HG03196 (cell line): ENCODE data around the gene RIOX2.

Experiments used
- ATAC-seq: cut with Tn5 transposase; IDR thresholded peaks from one replicate; pipeline ENCODE4 v1.9.1; 2021; ENCODE audit not compliant: unreplicated experiment

RIOX2 gene

DNA sequence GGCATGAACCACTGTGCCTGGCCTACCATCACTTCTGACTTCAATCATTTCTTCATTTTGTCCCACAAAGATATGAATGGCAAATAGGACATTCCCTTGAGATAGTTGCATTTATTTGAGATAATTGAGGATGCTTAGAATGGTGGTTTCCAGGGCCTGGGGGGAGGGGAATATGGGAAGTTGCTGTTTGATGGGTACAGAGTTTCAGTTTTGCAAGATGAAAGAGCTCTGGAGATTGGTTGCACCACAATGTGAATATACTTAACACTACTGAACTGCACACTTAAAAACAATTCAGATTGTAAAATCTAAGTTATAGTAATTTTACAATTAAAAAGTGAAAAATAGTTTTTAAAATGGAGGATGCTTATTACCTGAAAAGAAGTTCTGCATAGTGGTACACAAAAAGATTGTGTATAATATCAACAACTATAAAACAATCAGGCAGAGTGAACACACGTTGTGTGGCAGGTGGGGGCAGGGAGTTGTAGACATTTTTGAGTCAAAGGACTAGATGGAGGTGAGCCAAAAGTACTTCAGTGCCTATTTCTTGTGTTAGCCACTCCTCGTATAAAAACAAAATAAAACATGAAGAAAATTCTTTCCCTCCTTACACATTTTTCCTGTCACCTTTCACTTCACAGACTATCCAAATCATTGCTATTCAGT, 18.5 kb upstream of the RIOX2 start:
- no peak for ATAC-seq

DNA sequence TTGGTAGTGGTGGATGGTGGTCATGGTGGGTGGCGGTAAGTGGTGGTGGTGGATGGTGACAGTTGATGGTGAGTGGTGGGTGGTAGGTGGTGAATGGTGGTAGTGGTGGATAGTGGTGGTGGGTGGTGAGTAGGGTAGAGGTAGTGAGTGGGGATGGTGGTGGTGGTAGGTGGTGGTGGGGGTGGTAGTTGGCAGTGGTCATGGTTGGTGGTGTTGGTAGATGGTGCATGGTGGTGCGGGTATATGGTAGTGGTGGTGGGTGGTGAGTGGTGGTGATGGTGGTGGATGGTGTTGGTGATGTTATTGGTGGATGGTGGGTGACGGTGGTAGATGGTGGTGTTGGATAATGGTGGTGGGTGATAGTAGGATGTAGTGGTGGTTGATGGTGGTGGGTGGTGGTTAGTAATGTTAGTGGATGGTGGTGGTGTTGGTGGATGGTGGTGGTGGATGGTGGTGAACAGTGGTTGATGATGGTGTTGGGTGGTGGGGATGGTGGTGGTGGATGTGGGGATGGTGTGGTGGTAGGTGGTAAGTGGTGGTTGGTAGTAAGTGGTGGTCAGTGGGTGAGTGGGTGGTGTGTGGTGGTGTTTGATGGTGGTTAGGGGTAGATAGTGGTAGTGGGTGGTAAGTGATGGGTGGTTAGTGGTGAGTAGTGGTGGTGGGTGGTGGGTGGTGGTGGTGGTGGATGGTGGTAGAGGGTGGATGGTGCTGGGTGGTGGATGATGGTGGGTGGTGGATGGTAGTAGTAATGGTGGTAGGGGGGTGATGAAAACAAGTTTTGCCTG, 16.7 kb upstream of the RIOX2 start:
- ATAC-seq = no peak

DNA sequence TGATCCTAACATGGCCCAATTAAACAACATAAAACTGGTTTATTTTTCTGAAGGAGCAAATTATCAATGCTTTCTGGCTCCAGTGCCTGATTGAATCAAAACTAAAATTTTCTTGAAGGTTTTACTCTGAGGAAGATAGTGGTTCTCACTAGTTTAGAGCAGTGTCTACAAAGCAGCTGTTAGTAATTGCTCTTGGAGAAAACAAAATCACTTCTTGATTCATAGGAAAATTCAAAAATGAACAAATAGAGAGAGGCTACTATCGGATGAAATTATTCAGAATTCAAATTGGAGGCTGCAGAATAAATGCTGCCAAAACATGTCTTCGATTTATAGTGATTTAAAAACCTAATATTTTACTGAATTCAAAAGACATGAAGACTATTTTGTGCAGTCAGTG, 15.1 kb upstream of the RIOX2 start:
- ATAC-seq = no peak

DNA sequence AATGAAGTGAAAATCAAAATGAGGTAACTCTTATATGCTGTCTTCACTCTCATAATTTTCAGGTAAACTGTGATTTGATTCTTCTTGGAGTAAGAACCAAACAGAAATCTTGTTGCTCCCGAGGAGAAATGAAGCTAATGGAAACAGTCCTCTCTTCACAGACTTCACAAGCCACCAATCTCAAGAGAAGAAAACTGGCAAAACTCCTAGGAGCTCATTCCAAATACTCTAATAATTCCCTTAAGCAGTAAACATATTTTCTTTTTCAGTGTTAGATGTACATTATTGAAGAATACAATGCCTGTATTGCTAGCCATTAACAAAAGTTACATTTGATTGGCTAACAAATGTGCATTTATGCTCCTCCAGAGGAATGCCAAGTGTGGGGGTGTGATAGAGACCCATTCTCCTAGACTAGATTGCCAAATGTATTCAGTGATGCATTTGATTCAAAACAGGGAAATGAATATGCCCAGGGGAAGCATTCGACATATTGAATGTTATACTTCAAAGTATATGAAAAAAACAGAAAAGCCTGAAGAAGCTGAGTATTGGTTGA, 11.8 kb upstream of the RIOX2 start:
- ATAC-seq = no peak

GRCh38 chr3:97981886-97982285, 9.7 kb upstream of the RIOX2 start:
- no peak for ATAC-seq

DNA sequence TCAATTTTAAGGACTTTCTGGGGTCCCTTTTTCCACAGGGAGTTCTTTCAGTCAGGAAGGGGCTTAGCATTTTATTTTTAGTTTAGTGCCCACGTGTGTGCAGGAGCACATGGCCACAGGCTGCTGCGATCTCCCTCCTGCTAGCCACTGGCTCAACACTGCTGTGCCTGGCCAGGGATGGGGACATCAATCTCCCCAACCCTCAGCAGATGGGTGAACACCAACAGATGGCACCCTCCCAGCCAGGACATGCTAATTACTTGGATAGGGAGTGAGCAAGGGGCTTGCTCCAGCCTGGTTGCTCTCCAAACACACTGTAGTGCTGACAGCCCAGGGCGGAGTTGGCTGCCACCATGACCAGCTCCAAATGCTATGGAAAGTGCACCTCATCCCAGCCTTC, 7.4 kb upstream of the RIOX2 start:
- ATAC-seq = no peak

- no peak for ATAC-seq
Measured at GRCh38 chr3:97975466-97975865, 3.2 kb upstream of the RIOX2 start.

DNA sequence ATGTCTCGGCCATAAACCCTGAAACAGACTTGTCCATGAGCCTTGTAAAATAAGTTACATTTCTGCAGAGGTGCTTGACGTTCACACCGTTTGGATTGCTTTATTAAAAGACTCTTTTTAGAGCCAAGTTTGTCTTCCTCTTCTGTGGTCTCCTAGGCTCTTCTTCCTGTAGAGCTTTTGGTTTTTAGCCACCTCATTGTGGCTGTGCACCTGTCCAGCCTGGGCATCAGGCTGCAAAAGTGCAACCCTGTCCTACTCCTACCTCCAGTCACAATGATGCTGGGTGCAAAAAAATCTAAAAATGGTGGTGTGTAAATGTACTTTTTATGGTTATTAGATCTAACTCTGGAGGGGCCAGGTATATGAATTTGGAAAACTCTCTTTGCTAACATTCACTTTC, 2.8 kb upstream of the RIOX2 start:
- ATAC-seq = no peak

DNA sequence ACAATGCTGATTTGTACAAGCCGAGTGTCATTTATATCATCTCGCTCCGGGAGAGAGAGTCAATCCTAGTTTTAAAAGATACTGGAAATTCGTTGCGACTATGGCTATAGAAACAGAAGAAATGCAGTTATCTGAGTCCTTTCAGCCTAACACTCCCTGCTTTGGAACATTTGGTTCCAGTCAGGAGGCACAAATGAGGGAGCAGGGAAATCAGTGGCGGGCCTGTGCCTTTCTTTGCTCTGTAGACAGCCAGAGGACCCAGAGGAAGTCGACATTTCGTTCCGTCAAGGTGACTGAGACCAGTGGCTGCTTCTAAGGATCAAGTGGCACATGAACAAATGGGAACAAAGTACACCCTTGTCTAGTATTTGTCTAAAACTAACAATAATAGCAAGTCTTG, 745 bp upstream of the RIOX2 start:
- no peak for ATAC-seq

GRCh38 chr3:97970956-97971620, 1.1 kb downstream of the RIOX2 start:
- no peak for ATAC-seq

DNA sequence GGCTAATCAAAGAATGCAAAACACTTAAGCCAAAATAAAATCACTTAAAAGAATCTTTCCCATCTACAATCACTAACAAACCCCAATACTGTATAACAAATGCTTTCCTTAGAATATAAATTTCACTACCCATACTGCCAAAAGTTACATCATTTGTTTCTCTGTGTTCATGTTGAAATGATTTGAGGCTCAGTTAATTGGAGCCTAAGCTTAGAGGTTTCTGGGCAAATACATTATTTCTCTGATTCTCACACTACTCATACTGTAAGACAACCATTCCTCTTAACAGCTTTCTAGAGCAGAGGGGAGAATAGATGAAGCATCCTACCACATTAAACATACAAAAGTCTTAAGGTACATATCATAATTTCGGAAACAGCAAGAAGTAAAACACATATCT, 2.1 kb downstream of the RIOX2 start:
- no peak for ATAC-seq

DNA sequence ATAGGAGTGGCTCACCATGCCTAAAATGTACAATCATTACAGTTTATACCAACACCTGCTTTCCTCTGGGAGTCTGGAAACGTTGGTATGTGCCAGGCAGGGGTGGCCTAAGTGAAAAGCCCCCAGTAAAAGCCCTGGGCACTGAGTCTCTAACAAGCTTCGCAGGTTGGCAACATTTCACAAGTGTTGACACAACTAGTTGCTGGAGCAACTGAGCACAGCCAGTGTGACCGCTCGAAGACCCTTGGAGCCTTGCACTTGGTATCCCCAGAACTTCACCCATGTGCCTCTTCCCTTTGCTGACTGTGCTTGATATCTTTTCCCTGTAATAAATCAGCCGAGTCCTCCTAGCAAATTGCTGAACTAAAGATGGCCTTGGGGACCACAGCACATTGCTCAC, 2.7 kb downstream of the RIOX2 start:
- no peak for ATAC-seq

DNA sequence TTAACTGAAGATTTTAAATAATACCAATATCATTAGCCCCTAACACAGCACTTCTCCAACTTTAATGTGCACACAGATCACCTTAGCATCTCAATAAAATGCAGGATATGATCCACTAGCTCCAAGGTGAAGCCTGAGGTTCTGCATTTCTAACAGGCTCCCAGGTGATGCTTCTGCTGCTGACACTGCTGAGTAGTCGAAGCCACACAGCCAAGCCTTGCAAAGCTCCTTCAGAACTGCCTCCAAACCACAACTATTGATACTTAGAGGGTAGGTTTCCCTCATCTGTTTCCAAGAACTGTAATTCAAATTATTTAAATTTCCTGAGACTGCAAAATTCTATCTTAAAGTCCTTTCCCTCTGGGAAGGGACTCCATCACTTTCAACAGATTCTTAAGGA, 3.9 kb downstream of the RIOX2 start:
- no peak for ATAC-seq

DNA sequence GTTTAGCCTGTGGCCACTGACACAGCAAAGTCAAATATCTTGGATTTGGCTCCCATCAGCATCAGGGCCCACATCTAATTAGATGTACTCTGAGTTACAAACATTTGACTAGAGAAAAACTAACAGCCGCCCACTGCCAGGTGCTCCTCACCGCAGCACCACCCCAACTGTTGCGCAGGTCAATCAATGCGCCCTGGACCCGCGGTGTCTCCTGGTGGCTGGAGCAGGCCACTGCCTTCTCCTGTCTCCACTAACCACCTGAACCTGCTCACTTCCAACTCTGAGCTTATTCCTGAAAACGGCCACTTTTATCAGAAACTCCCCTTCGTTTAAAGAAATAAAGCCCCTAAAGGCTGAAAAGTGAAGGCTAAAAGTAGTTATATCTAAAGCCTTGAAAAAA, 4.3 kb downstream of the RIOX2 start:
- no peak for ATAC-seq

- ATAC-seq = no peak
Measured at GRCh38 chr3:97960993-97961766, 11.1 kb downstream of the RIOX2 start.

- ATAC-seq = no peak
Measured at GRCh38 chr3:97960551-97960950, 11.7 kb downstream of the RIOX2 start.

DNA sequence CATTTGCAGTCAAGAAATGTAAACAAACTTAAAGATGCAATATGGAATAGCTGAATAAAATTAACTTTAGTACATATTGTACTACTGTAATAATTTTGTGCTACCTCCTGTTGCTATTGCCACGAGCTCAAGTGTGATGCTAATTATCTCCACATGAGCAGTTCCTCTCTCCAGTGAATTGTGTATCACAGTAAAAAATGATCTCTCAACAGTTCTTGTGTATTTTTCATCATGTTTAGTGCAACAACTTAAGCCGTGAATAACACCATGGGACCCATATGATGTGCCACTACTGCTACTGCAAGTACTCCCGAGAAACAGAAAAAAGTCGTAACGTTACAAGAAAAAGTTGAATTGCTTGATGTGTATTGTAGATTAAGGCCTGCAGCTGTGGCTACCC, 12.4 kb downstream of the RIOX2 start:
- no peak for ATAC-seq

GRCh38 chr3:97958796-97959195, 13.4 kb downstream of the RIOX2 start:
- ATAC-seq = no peak

- no peak for ATAC-seq
Measured at GRCh38 chr3:97958396-97958795, 13.8 kb downstream of the RIOX2 start.

- no peak for ATAC-seq
Measured at GRCh38 chr3:97957617-97958311, 14.5 kb downstream of the RIOX2 start.

DNA sequence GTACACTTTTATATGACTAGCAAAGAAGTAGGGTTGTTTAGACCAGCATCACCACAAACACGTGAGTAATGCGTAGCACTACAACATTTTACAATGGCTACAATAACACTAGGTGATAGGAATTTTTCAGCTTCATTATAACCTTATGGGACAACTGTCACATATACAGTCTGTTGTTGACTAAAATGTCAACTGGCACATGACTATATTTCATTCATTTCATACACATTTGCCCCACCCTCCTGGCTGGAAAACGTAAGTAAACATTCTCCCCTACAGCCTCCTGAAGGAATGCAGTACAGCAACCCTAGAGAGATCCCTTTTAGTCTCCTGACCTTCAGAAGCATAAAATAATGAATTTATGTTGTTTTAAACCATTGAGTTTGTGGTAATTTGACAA, 16.2 kb downstream of the RIOX2 start:
- no peak for ATAC-seq
